Measurements from ENCODE around the gene TRIM44.

Gene TRIM44

GRCh38 chr11:35730254-35730653, 67.7 kb downstream of the TRIM44 start:
- Histone ChIP-seq H2AFZ (ENCODE audit: low read depth, low read length, severe bottlenecking) (no peak overlapping the region), H4K20me1 (ENCODE audit: low read depth, low read length) (no peaks in the 10 kb centered on the region), H3K9me3 (ENCODE audit: insufficient read depth, low read length) (no peaks in the 10 kb centered on the region), H3K4me3 (ENCODE audit: insufficient read depth, low read length, poor library complexity, severe bottlenecking) (no peak overlapping the region), H3K9ac (ENCODE audit: low read length) (no peak overlapping the region), H3K27me3 (ENCODE audit: low read length) (no peaks in the 10 kb centered on the region), H3K9me2 (replicated peaks; ENCODE audit: insufficient read depth, low read length) (no peaks in the 10 kb centered on the region), H3K79me2 (ENCODE audit: insufficient read depth, low read length) (no peaks in the 10 kb centered on the region), H3F3A (ENCODE audit: insufficient read depth) (no peaks in the 10 kb centered on the region), H3K27ac (ENCODE audit: low read depth, low read length) (no peak overlapping the region), H3K36me3 (ENCODE audit: low read length) (no peaks in the 10 kb centered on the region), H3K4me2 (ENCODE audit: low read depth, low read length, poor library complexity, severe bottlenecking) (no peak overlapping the region)
- TF ChIP-seq CTCF (IDR thresholded peaks at IDR 0.05; ENCODE audit: insufficient read depth, low read length, poor library complexity, severe bottlenecking) (no peak), EZH2phosphoT487 (conservative IDR thresholded peaks at IDR 0.05; ENCODE audit: low read length) (no peak)

GRCh38 chr11:35734669-35735410, 72.3 kb downstream of the TRIM44 start:
- H3K27me3 ChIP-seq (ENCODE audit: low read length) = no peaks in the 10 kb centered on the region
- H3K4me2 ChIP-seq (ENCODE audit: low read depth, low read length, poor library complexity, severe bottlenecking) = no peak overlapping the region
- H3F3A ChIP-seq (ENCODE audit: insufficient read depth) = no peaks in the 10 kb centered on the region
- no peaks in the 10 kb centered on the region for H3K9me2 ChIP-seq (replicated peaks; ENCODE audit: insufficient read depth, low read length)
- H3K36me3 ChIP-seq (ENCODE audit: low read length) = no peaks in the 10 kb centered on the region
- H4K20me1 ChIP-seq (ENCODE audit: low read depth, low read length) = no peaks in the 10 kb centered on the region
- no peaks in the 10 kb centered on the region for H3K9me3 ChIP-seq (ENCODE audit: insufficient read depth, low read length)
- H2AFZ ChIP-seq (ENCODE audit: low read depth, low read length, severe bottlenecking) = no peak overlapping the region
- no peak overlapping the region for H3K27ac ChIP-seq (ENCODE audit: low read depth, low read length)
- TF ChIP-seq EZH2phosphoT487 (conservative IDR thresholded peaks at IDR 0.05; ENCODE audit: low read length) = no peak
- TF ChIP-seq CTCF (IDR thresholded peaks at IDR 0.05; ENCODE audit: insufficient read depth, low read length, poor library complexity, severe bottlenecking) = no peak
- H3K79me2 ChIP-seq (ENCODE audit: insufficient read depth, low read length) = no peaks in the 10 kb centered on the region
- H3K4me3 ChIP-seq (ENCODE audit: insufficient read depth, low read length, poor library complexity, severe bottlenecking) = no peak overlapping the region
- H3K9ac ChIP-seq (ENCODE audit: low read length) = no peak overlapping the region

- H3K9me2 ChIP-seq (replicated peaks; ENCODE audit: insufficient read depth, low read length) = no peaks in the 10 kb centered on the region
- no peak overlapping the region for H3K27ac ChIP-seq (ENCODE audit: low read depth, low read length)
- H3K27me3 ChIP-seq (ENCODE audit: low read length) = no peaks in the 10 kb centered on the region
- H3K9ac ChIP-seq (ENCODE audit: low read length) = no peak overlapping the region
- H2AFZ ChIP-seq (ENCODE audit: low read depth, low read length, severe bottlenecking) = no peak overlapping the region
- no peak overlapping the region for H3K4me2 ChIP-seq (ENCODE audit: low read depth, low read length, poor library complexity, severe bottlenecking)
- H3K79me2 ChIP-seq (ENCODE audit: insufficient read depth, low read length) = no peaks in the 10 kb centered on the region
- no peak for TF ChIP-seq CTCF (IDR thresholded peaks at IDR 0.05; ENCODE audit: insufficient read depth, low read length, poor library complexity, severe bottlenecking)
- TF ChIP-seq EZH2phosphoT487 (conservative IDR thresholded peaks at IDR 0.05; ENCODE audit: low read length) = no peak
- no peak overlapping the region for H3K4me3 ChIP-seq (ENCODE audit: insufficient read depth, low read length, poor library complexity, severe bottlenecking)
- H3K36me3 ChIP-seq (ENCODE audit: low read length) = no peaks in the 10 kb centered on the region
- H3K9me3 ChIP-seq (ENCODE audit: insufficient read depth, low read length) = no peaks in the 10 kb centered on the region
- H3F3A ChIP-seq (ENCODE audit: insufficient read depth) = no peaks in the 10 kb centered on the region
- no peaks in the 10 kb centered on the region for H4K20me1 ChIP-seq (ENCODE audit: low read depth, low read length)
Measured at GRCh38 chr11:35735411-35735810, 72.8 kb downstream of the TRIM44 start.

All from SU-DHL-6 (cell line).